RWPE2 (cell line): Measurements from ENCODE around the gene RASSF8.

ENCODE experiments used
- ATAC-seq: fragments of 200-7000 bp; cut with Tn5 transposase; 3 replicates; pipeline ENCODE4 v1.9.1; 2021; ENCODE audit warnings: low read depth
- DNase-seq: peaks from one replicate; pipeline ENCODE4 v3.0.0-alpha.2; 2020; ENCODE audit warnings: low spot score
- H3K27ac ChIP-seq: fragments of 450-650 bp; 2 replicates; pipeline ENCODE4 v1.5.1; 2017; ENCODE audit warnings: mild to moderate bottlenecking; ENCODE audit not compliant: poor library complexity, severe bottlenecking
- H3K27me3 ChIP-seq: fragments of 250-450 bp; sonication (Bioruptor Pico); 2 replicates; pipeline ENCODE4 v1.5.1; 2021; ENCODE audit warnings: mild to moderate bottlenecking, moderate library complexity; ENCODE audit not compliant: insufficient read depth, poor library complexity, severe bottlenecking
- H3K36me3 ChIP-seq: fragments of 250-450 bp; sonication (Bioruptor Pico); 2 replicates; pipeline ENCODE4 v1.5.1; 2020; ENCODE audit warnings: low read depth, mild to moderate bottlenecking, moderate library complexity
- H3K4me1 ChIP-seq: fragments of 250-450 bp; sonication (Bioruptor Pico); 2 replicates; pipeline ENCODE4 v1.5.1; 2021; ENCODE audit warnings: mild to moderate bottlenecking, moderate library complexity; ENCODE audit not compliant: insufficient read depth, poor library complexity, severe bottlenecking
- H3K4me3 ChIP-seq: fragments of 250-450 bp; sonication (Bioruptor Pico); 2 replicates; pipeline ENCODE4 v1.5.1; 2021; ENCODE audit warnings: mild to moderate bottlenecking, moderate library complexity; ENCODE audit not compliant: severe bottlenecking
- H3K9me3 ChIP-seq: fragments of 250-450 bp; sonication (Bioruptor Pico); 2 replicates; pipeline ENCODE4 v1.5.1; 2021; ENCODE audit warnings: mild to moderate bottlenecking, moderate library complexity; ENCODE audit not compliant: severe bottlenecking
- CTCF ChIP-seq: fragments of 450-650 bp; IDR thresholded peaks from one replicate; pipeline ENCODE4 v1.5.1; 2017; ENCODE audit warnings: mild to moderate bottlenecking, moderate library complexity; ENCODE audit not compliant: poor library complexity, severe bottlenecking

The RASSF8 gene

GRCh38 chr12:26102953-26103352, 144.5 kb downstream of the RASSF8 start:
- H3K27ac ChIP-seq = no peak overlapping the region
- H3K4me1 ChIP-seq = no peaks in the 10 kb centered on the region
- H3K27me3 ChIP-seq = no peaks in the 10 kb centered on the region
- no peaks in the 10 kb centered on the region for H3K36me3 ChIP-seq
- ATAC-seq (no peak), DNase-seq (no peak)
- no peaks in the 10 kb centered on the region for H3K9me3 ChIP-seq
- H3K4me3 ChIP-seq = no peak overlapping the region
- no peak for TF ChIP-seq CTCF

GRCh38 chr12:26106347-26106746, 147.9 kb downstream of the RASSF8 start:
- no peak for ATAC-seq
- Histone ChIP-seq H3K27me3 (no peaks in the 10 kb centered on the region), H3K9me3 (no peaks in the 10 kb centered on the region), H3K36me3 (no peaks in the 10 kb centered on the region), H3K4me1 (no peaks in the 10 kb centered on the region), H3K4me3 (no peak overlapping the region), H3K27ac (no peak overlapping the region)
- TF ChIP-seq CTCF = no peak
- DNase-seq = no peak

GRCh38 chr12:26108915-26109314, 150.4 kb downstream of the RASSF8 start:
- Histone ChIP-seq H3K27ac (no peak overlapping the region), H3K4me1 (peaks cover 5% of the 10 kb centered on the region), H3K36me3 (no peaks in the 10 kb centered on the region), H3K27me3 (no peaks in the 10 kb centered on the region), H3K9me3 (no peaks in the 10 kb centered on the region), H3K4me3 (no peak overlapping the region)
- no peak for DNase-seq
- no peak for ATAC-seq
- TF ChIP-seq CTCF = no peak

- DNase-seq (no peak), ATAC-seq (no peak)
- H3K36me3 ChIP-seq = no peaks in the 10 kb centered on the region
- H3K4me1 ChIP-seq = peaks cover 5% of the 10 kb centered on the region
- no peaks in the 10 kb centered on the region for H3K27me3 ChIP-seq
- H3K9me3 ChIP-seq = no peaks in the 10 kb centered on the region
- no peak overlapping the region for H3K27ac ChIP-seq
- no peak for TF ChIP-seq CTCF
- H3K4me3 ChIP-seq = no peak overlapping the region
These were observed 150.9 kb downstream of the RASSF8 start for GRCh38 chr12:26109343-26109881.

- DNase-seq (no peak), ATAC-seq (no peak)
- no peaks in the 10 kb centered on the region for H3K27me3 ChIP-seq
- H3K9me3 ChIP-seq = no peaks in the 10 kb centered on the region
- H3K27ac ChIP-seq = no peak overlapping the region
- no peaks in the 10 kb centered on the region for H3K36me3 ChIP-seq
- peaks cover 5% of the 10 kb centered on the region for H3K4me1 ChIP-seq
- H3K4me3 ChIP-seq = no peak overlapping the region
- TF ChIP-seq CTCF = no peak
These were observed 153.8 kb downstream of the RASSF8 start for GRCh38 chr12:26112232-26112631.
